ENCODE measurements around the gene INSL3. TPM values are rescaled to one million over a fixed set of nuclear protein-coding genes. Genes with fewer than 3 reads are reported as not detected.

The INSL3 gene
- total RNA-seq, 1 donor from 2014 or later: not detected

DNA sequence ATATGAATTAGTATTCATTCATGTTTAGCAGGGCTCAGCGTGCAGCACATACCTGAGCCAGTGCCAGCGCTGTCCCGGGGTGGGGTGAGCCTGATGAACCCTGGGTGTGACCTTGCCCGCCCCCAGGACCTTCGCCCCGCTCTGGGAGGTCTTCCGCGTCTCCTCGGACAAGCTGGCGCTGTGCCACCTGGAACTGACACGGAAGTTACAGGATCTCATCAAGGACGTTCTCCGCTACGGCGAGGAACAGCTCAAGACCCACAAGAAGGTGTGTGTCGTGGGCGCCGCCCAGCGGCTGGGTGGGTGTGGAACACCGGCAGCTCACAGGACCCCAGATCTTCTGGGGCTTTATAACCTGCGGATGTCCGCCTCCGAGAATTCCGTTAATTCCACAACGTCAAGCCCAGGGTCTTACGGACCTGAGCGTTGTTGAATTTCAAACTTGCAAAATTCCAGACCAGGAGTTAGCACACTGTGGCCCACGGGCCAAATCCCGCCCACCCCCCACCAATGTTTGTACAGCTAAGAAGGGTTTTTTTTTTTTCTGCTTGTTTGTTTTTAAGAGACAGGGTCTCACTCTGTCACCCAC is 54.7 kb downstream of the INSL3 start:
- no peaks in the 10 kb centered on the region for H3K36me3 ChIP-seq (ENCODE audit: control insufficient read depth, insufficient read depth, low read length)
- TF ChIP-seq, protein P1, sequence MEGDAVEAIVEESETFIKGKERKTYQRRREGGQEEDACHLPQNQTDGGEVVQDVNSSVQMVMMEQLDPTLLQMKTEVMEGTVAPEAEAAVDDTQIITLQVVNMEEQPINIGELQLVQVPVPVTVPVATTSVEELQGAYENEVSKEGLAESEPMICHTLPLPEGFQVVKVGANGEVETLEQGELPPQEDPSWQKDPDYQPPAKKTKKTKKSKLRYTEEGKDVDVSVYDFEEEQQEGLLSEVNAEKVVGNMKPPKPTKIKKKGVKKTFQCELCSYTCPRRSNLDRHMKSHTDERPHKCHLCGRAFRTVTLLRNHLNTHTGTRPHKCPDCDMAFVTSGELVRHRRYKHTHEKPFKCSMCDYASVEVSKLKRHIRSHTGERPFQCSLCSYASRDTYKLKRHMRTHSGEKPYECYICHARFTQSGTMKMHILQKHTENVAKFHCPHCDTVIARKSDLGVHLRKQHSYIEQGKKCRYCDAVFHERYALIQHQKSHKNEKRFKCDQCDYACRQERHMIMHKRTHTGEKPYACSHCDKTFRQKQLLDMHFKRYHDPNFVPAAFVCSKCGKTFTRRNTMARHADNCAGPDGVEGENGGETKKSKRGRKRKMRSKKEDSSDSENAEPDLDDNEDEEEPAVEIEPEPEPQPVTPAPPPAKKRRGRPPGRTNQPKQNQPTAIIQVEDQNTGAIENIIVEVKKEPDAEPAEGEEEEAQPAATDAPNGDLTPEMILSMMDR (IDR thresholded peaks at IDR 0.05; ENCODE audit: insufficient read depth, low read length, poor library complexity, severe bottlenecking): peak; percentile 98
- DNase-seq (ENCODE audit: low read depth): no peak
- no peaks in the 10 kb centered on the region for H3K27me3 ChIP-seq (ENCODE audit: control insufficient read depth, insufficient read depth, low read length)
- H3K4me3 ChIP-seq (ENCODE audit: low read depth, low read length): no peak overlapping the region

Other genes with a start within 250 kb of the INSL3 start
- 0.27 and 2.0 TPM in 2 replicates for gene UNC13A, start 133.2 kb downstream of the INSL3 start, total RNA-seq
- 43.1 and 57.4 TPM in 2 replicates for gene MAP1S, start 102.0 kb downstream of the INSL3 start, total RNA-seq
- 1.5 and 3.8 TPM in 2 replicates for gene FCHO1, start 70.0 kb downstream of the INSL3 start, total RNA-seq
- gene B3GNT3, start 26.4 kb downstream of the INSL3 start, total RNA-seq: 11.5 and 13.6 TPM in 2 replicates
- gene JAK3, start 26.5 kb upstream of the INSL3 start, total RNA-seq: 8.9 and 11.0 TPM in 2 replicates
- 2,478 and 2,480 TPM in 2 replicates for gene RPL18A, start 38.4 kb upstream of the INSL3 start, total RNA-seq
- gene SLC5A5, start 50.4 kb upstream of the INSL3 start, total RNA-seq: 0.13 TPM in 1 of 2 replicates, not detected in the other
- 104 and 118 TPM in 2 replicates for gene CCDC124, start 111.5 kb upstream of the INSL3 start, total RNA-seq
- gene KCNN1, start 145.6 kb upstream of the INSL3 start, total RNA-seq: 2.3 and 4.7 TPM in 2 replicates
- 8.4 and 12.5 TPM in 2 replicates for gene ARRDC2, start 186.7 kb upstream of the INSL3 start, total RNA-seq